DMS53 (cell line): Measurements from ENCODE around the gene KCTD18.

Experiments used
- DNase-seq: peaks from one replicate; lab custom pipeline; 2025; lab: John Stamatoyannopoulos, UW

Gene KCTD18

GRCh38 chr2:200454927-200455801, 54.7 kb downstream of the KCTD18 start:
- no peak for DNase-seq

GRCh38 chr2:200453853-200454534, 55.9 kb downstream of the KCTD18 start:
- no peak for DNase-seq

GRCh38 chr2:200453142-200453852, 56.6 kb downstream of the KCTD18 start:
- no peak for DNase-seq

- DNase-seq: no peak
Measured at GRCh38 chr2:200452377-200452776, 57.5 kb downstream of the KCTD18 start.

GRCh38 chr2:200451511-200451910, 58.4 kb downstream of the KCTD18 start:
- DNase-seq: no peak

GRCh38 chr2:200450288-200450687, 59.6 kb downstream of the KCTD18 start:
- no peak for DNase-seq

- DNase-seq: no peak
Measured at GRCh38 chr2:200449149-200449548, 60.7 kb downstream of the KCTD18 start.

GRCh38 chr2:200448455-200448854, 61.4 kb downstream of the KCTD18 start:
- no peak for DNase-seq

GRCh38 chr2:200447139-200447855, 62.6 kb downstream of the KCTD18 start:
- DNase-seq: no peak

GRCh38 chr2:200446612-200447011, 63.3 kb downstream of the KCTD18 start:
- DNase-seq: no peak

GRCh38 chr2:200445284-200445683, 64.6 kb downstream of the KCTD18 start:
- no peak for DNase-seq

GRCh38 chr2:200444530-200444929, 65.3 kb downstream of the KCTD18 start:
- no peak for DNase-seq

GRCh38 chr2:200443916-200444315, 66.0 kb downstream of the KCTD18 start:
- no peak for DNase-seq

- no peak for DNase-seq
Measured at GRCh38 chr2:200443376-200443775, 66.5 kb downstream of the KCTD18 start.

GRCh38 chr2:200442471-200442870, 67.4 kb downstream of the KCTD18 start:
- no peak for DNase-seq

- no peak for DNase-seq
Measured at GRCh38 chr2:200439981-200440380, 69.9 kb downstream of the KCTD18 start.
